ENCODE measurements around the gene WDR27. TPM values are rescaled to one million over a fixed set of nuclear protein-coding genes. Genes with fewer than 3 reads are reported as not detected.

Gene WDR27
- total and polyA plus RNA-seq, 10 donors = 17.6 to 69.5 (median 45.7) TPM

DNA sequence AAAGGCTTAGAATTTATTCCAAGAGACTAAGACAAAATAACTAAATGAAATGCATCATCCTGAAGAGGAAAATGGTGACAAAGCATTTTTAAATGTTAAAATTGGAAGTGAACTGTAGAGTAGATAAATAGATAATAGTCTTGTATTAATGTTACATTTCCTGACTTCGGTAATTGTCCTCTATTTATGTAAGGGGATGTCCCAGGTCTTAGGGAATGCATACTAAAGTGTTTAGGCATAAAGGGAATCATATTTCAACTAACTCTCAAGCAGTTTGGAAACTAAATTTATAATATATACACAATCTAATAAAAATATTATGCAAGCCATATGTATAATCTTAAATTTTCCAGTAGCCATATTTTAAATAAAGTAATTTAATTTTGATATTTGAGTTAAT, 159.3 kb downstream of the WDR27 start:
- DNase-seq = no peak
- intact Hi-C loops (cut with DNase I; ENCODE audit: low total_unique reads) = no loop called here
- TF ChIP-seq POLR2A (IDR thresholded peaks at IDR 0.05) (no peak), POLR2AphosphoS5 (IDR thresholded peaks at IDR 0.05) (no peak), CTCF (IDR thresholded peaks at IDR 0.05 in 8 of 11, conservative IDR thresholded peaks at IDR 0.05 in 3 of 11) (no peak)
- no peaks in the 10 kb centered on the region for H3K4me1 ChIP-seq
- no peaks in the 10 kb centered on the region for H3K27me3 ChIP-seq (replicated peaks in 1 of 7)
- H3K4me3 ChIP-seq = no peak overlapping the region
- H3K36me3 ChIP-seq = no peaks in the 10 kb centered on the region
- no peak overlapping the region for H3K27ac ChIP-seq
- 63 to 74% (median 71%) methylated on average over 1 of the region's 1 CpG for WGBS, 5 donors
- peaks cover 0 to 8% (median 5%) of the 10 kb centered on the region in 8 donors for H3K9me3 ChIP-seq

GRCh38 chr6:169539176-169539897, 162.5 kb downstream of the WDR27 start:
- WGBS, 5 donors = 73 to 88% (median 79%) methylated on average over 5 of the region's 5 CpGs
- intact Hi-C loops (cut with DNase I; ENCODE audit: low total_unique reads) = no loop called here
- no peak for DNase-seq

DNA sequence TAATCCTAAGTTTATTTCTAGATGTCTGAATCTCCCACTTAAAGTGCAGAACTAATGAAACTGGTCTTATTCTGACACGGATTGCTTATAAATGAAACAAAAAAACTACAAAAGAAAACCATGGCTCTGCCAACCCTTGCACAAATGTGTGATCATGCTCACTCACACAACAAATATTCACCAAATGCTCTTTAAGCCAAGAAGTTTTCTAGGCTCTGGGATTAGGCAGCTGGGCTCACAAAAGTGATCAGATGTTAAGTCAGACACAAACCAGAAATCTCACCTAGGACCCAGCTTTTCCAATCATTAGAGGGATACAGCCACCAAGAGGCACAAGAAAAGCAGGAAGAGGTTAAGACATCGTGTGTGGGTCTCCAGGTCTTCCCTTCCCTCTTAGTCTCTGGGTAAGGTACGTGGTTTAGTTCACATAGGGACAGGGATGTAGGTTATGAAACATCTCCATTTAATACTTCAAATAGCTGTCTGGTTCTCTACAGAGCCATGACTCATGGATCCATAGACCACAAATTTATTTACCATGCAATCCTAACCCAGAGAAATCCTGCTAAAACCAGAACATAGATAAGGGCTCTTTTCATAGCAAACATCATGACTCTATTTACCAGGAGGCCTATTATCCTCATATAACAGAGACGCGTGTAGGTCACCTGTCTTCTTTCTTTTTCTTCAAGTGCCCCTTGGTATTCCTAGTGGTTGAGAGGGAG, 165.2 kb downstream of the WDR27 start:
- Histone ChIP-seq H3K27me3 (replicated peaks in 1 of 7) (no peaks in the 10 kb centered on the region), H3K4me1 (no peaks in the 10 kb centered on the region), H3K27ac (no peak overlapping the region), H3K36me3 (peaks cover 0 to 12% (median 0%) of the 10 kb centered on the region in 6 donors), H3K9me3 (peaks cover 0 to 46% (median 36%) of the 10 kb centered on the region in 8 donors), H3K4me3 (no peak overlapping the region)
- TF ChIP-seq POLR2A (IDR thresholded peaks at IDR 0.05) (no peak), POLR2AphosphoS5 (IDR thresholded peaks at IDR 0.05) (no peak), CTCF (IDR thresholded peaks at IDR 0.05 in 8 of 11, conservative IDR thresholded peaks at IDR 0.05 in 3 of 11) (no peak)
- intact Hi-C loops (cut with DNase I; ENCODE audit: low total_unique reads) = no loop called here
- WGBS, 5 donors = 64 to 89% (median 77%) methylated on average over 5 of the region's 5 CpGs
- no peak for DNase-seq

More at GRCh38 chr6:169539176-169539897, 162.5 kb downstream of the WDR27 start:
- Histone ChIP-seq H3K9me3 (peaks cover 0 to 30% (median 25%) of the 10 kb centered on the region in 8 donors), H3K4me1 (no peaks in the 10 kb centered on the region), H3K27me3 (replicated peaks in 1 of 7) (no peaks in the 10 kb centered on the region), H3K36me3 (peaks cover 0 to 12% (median 0%) of the 10 kb centered on the region in 6 donors), H3K27ac (no peak overlapping the region), H3K4me3 (no peak overlapping the region)
- TF ChIP-seq CTCF (IDR thresholded peaks at IDR 0.05 in 8 of 11, conservative IDR thresholded peaks at IDR 0.05 in 3 of 11) (no peak), POLR2A (IDR thresholded peaks at IDR 0.05) (no peak)

- Histone ChIP-seq H3K36me3 (peaks cover 0 to 12% (median 0%) of the 10 kb centered on the region in 6 donors), H3K4me3 (no peak overlapping the region), H3K27me3 (replicated peaks in 1 of 7) (no peaks in the 10 kb centered on the region), H3K9me3 (peaks cover 0 to 46% (median 36%) of the 10 kb centered on the region in 8 donors), H3K27ac (no peak overlapping the region), H3K4me1 (no peaks in the 10 kb centered on the region)
- no peak for TF ChIP-seq POLR2AphosphoS5 (IDR thresholded peaks at IDR 0.05)
- no peak for TF ChIP-seq CTCF (IDR thresholded peaks at IDR 0.05 in 8 of 11, conservative IDR thresholded peaks at IDR 0.05 in 3 of 11)
- no peak for TF ChIP-seq POLR2A (IDR thresholded peaks at IDR 0.05)
- intact Hi-C loops (cut with DNase I; ENCODE audit: low total_unique reads) = no loop called here
- 89 to 97% (median 95%) methylated on average over 3 of the region's 3 CpGs for WGBS, 5 donors
- DNase-seq = no peak
Measured at GRCh38 chr6:169534039-169534421, 167.8 kb downstream of the WDR27 start.

Measured in spleen (tissue), 11 donors.